Lower leg skin (tissue), 3 donors: ENCODE results near the gene MBD3L1.

ENCODE experiments used
- CTCF ChIP-seq, 3 donors: fragments of 450-650 bp; IDR thresholded peaks; one replicate each; pipeline ENCODE4 v1.5.1; 2016; ENCODE audit warnings: antibody characterized with exemption in 3 of 3, mild to moderate bottlenecking in 3 of 3, moderate library complexity in 2 of 3
- POLR2A ChIP-seq, 2 donors: fragments of 450-650 bp; IDR thresholded peaks; one replicate each; pipeline ENCODE4 v1.6.1; 2016 to 2017; ENCODE audit warnings: antibody characterized with exemption in 2 of 2, mild to moderate bottlenecking in 1 of 2, moderate library complexity in 1 of 2

GRCh38 chr19:8850488-8850887, 18.3 kb downstream of the MBD3L1 start:
- TF ChIP-seq CTCF (IDR thresholded peaks at IDR 0.05): no peak
- no peak for TF ChIP-seq POLR2A (IDR thresholded peaks at IDR 0.05)
